WTC11 (cell line): ENCODE results near the gene TFDP1. TPM values are rescaled to one million over a fixed set of nuclear protein-coding genes. Genes with fewer than 3 reads are reported as not detected.

Experiments
- ATAC-seq: fragments of 200-7000 bp; cut with Tn5 transposase; 2 replicates; pipeline ENCODE4 v1.10.0; 2021; ENCODE audit warnings: mild to moderate bottlenecking, moderate library complexity
- CTCF ChIA-PET: fragments of 300-600 bp; sonication (Branson Sonifier 250); formaldehyde crosslinking; loops from one replicate; lab custom pipeline; 2021; ENCODE audit warnings: antibody characterized with exemption; lab: Charles Lee
- POLR2A ChIA-PET: fragments of 350-600 bp; sonication (Branson Sonifier 250); formaldehyde crosslinking; loops from one replicate; lab custom pipeline; 2021; ENCODE audit warnings: antibody characterized with exemption; lab: Charles Lee
- DNase-seq: peaks from one replicate; pipeline ENCODE4 v3.0.0; 2021; ENCODE audit warnings: low spot score
- H3K27ac Mint-ChIP-seq: 2 replicates; pipeline ENCODE4 v1.8.0; 2021; ENCODE audit warnings: mixed read lengths
- H3K27me3 Mint-ChIP-seq: 2 replicates; pipeline ENCODE4 v1.8.0; 2021; ENCODE audit warnings: low read depth, mild to moderate bottlenecking, moderate library complexity, mixed read lengths
- H3K36me3 Mint-ChIP-seq: 2 replicates; pipeline ENCODE4 v1.8.0; 2021; ENCODE audit warnings: mixed read lengths
- H3K4me1 Mint-ChIP-seq: 2 replicates; pipeline ENCODE4 v1.8.0; 2022; ENCODE audit warnings: mixed read lengths
- H3K4me3 Mint-ChIP-seq: 2 replicates; pipeline ENCODE4 v1.8.0; 2021; ENCODE audit warnings: mild to moderate bottlenecking, moderate library complexity, mixed read lengths
- H3K9me3 Mint-ChIP-seq: 2 replicates; pipeline ENCODE4 v1.8.0; 2021; ENCODE audit warnings: mixed read lengths
- CBFB ChIP-seq: sonication (generic); formaldehyde crosslinking; IDR thresholded peaks from 2 replicates; pipeline ENCODE4 v1.8.1; 2022; ENCODE audit warnings: mild to moderate bottlenecking, low read depth, missing genetic modification reagents
- ESRRA ChIP-seq: sonication (generic); formaldehyde crosslinking; IDR thresholded peaks from 2 replicates; pipeline ENCODE4 v1.8.1; 2022; ENCODE audit warnings: mild to moderate bottlenecking, missing genetic modification reagents, borderline replicate concordance
- NFYB ChIP-seq: sonication (generic); formaldehyde crosslinking; conservative IDR thresholded peaks from 2 replicates; pipeline ENCODE4 v1.8.0; 2022; ENCODE audit warnings: low read depth, missing genetic modification reagents
- SOX15 ChIP-seq: fragments of 250-450 bp; sonication (Bioruptor Pico); IDR thresholded peaks from 2 replicates; pipeline ENCODE4 v1.9.0; 2021; ENCODE audit warnings: mild to moderate bottlenecking
- TCF7 ChIP-seq: sonication (generic); formaldehyde crosslinking; IDR thresholded peaks from 2 replicates; pipeline ENCODE4 v1.8.0; 2022; ENCODE audit warnings: mild to moderate bottlenecking, low read depth, missing genetic modification reagents, moderate library complexity
- TP53 ChIP-seq: sonication (generic); formaldehyde crosslinking; IDR thresholded peaks from 2 replicates; pipeline ENCODE4 v1.8.1; 2023; ENCODE audit warnings: mild to moderate bottlenecking, missing genetic modification reagents
- ZBTB21 ChIP-seq: sonication (generic); formaldehyde crosslinking; IDR thresholded peaks from 2 replicates; pipeline ENCODE4 v1.8.1; 2023; ENCODE audit warnings: mild to moderate bottlenecking, missing genetic modification reagents, borderline replicate concordance
- ZNF138 ChIP-seq: sonication (generic); formaldehyde crosslinking; conservative IDR thresholded peaks from 2 replicates; pipeline ENCODE4 v1.8.1; 2022; ENCODE audit warnings: mild to moderate bottlenecking, moderate library complexity, missing genetic modification reagents
- ZNF317 ChIP-seq: sonication (generic); formaldehyde crosslinking; IDR thresholded peaks from 2 replicates; pipeline ENCODE4 v1.8.1; 2023; ENCODE audit warnings: low read depth, mild to moderate bottlenecking, moderate library complexity, missing genetic modification reagents, borderline replicate concordance
- ZNF396 ChIP-seq: fragments of 250-450 bp; sonication (Bioruptor Pico); IDR thresholded peaks from 2 replicates; pipeline ENCODE4 v1.8.0; 2021; ENCODE audit warnings: mild to moderate bottlenecking, moderate library complexity, borderline replicate concordance
- total RNA-seq: library from RNA; stranded (reverse); gene quantifications from 3 replicates; pipeline ENCODE4 v1.2.3, GENCODE V29; 2021
- TF ChIP-seq, protein P1 (sequence below): sonication (generic); formaldehyde crosslinking; IDR thresholded peaks from 2 replicates; pipeline ENCODE4 v1.8.1; 2022; ENCODE audit warnings: low read depth, mild to moderate bottlenecking, moderate library complexity, missing genetic modification reagents, borderline replicate concordance
- TF ChIP-seq, protein P2 (sequence below): sonication (generic); formaldehyde crosslinking; IDR thresholded peaks from 2 replicates; pipeline ENCODE4 v1.8.0; 2022; ENCODE audit warnings: mild to moderate bottlenecking, missing genetic modification reagents
- TF ChIP-seq, protein P3 (sequence below): fragments of 250-450 bp; sonication (Bioruptor Pico); IDR thresholded peaks from 2 replicates; pipeline ENCODE4 v1.8.0; 2021; ENCODE audit warnings: mild to moderate bottlenecking
- TF ChIP-seq, protein P4 (sequence below): sonication (generic); formaldehyde crosslinking; IDR thresholded peaks from 2 replicates; pipeline ENCODE4 v1.8.1; 2023; ENCODE audit warnings: mild to moderate bottlenecking, missing genetic modification reagents
- TF ChIP-seq, protein P5 (sequence below): sonication (generic); formaldehyde crosslinking; IDR thresholded peaks from 2 replicates; pipeline ENCODE4 v1.8.0; 2022; ENCODE audit warnings: missing genetic modification reagents
- TF ChIP-seq, protein P6 (sequence below): sonication (generic); formaldehyde crosslinking; IDR thresholded peaks from 2 replicates; pipeline ENCODE4 v1.8.1; 2022; ENCODE audit warnings: low read depth, missing genetic modification reagents, borderline replicate concordance

Gene TFDP1
- total RNA-seq, 1 experiment from 2014 or later: 61.2 TPM

DNA sequence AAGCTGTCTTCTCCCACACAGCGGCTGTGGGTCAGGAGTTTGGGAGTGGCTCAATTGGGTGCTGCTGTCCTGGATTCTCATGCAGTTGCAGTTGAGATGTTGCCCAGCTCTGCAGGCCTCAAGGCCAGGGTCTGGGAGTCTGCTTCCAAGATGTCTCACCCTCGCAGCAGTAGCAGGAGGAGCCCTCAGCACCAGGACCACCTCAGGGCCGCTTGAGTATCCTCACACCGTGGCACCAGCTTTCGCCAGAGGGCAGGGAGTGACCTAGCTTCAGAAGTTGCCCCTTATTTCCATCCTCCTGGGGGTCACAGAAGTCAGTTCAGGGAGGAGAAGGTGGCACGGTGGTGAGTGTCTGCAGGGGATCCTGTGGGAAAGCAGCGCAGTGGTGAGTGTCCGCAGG, 20.9 kb downstream of the TFDP1 start (continued):
- TF ChIP-seq, protein P1, sequence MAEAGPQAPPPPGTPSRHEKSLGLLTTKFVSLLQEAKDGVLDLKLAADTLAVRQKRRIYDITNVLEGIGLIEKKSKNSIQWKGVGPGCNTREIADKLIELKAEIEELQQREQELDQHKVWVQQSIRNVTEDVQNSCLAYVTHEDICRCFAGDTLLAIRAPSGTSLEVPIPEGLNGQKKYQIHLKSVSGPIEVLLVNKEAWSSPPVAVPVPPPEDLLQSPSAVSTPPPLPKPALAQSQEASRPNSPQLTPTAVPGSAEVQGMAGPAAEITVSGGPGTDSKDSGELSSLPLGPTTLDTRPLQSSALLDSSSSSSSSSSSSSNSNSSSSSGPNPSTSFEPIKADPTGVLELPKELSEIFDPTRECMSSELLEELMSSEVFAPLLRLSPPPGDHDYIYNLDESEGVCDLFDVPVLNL (CRISPR knock-in tag): no peak
- no peak for TF ChIP-seq ZNF317 (CRISPR knock-in tag)
- no peak for TF ChIP-seq CBFB (CRISPR knock-in tag)
- TF ChIP-seq, protein P2, sequence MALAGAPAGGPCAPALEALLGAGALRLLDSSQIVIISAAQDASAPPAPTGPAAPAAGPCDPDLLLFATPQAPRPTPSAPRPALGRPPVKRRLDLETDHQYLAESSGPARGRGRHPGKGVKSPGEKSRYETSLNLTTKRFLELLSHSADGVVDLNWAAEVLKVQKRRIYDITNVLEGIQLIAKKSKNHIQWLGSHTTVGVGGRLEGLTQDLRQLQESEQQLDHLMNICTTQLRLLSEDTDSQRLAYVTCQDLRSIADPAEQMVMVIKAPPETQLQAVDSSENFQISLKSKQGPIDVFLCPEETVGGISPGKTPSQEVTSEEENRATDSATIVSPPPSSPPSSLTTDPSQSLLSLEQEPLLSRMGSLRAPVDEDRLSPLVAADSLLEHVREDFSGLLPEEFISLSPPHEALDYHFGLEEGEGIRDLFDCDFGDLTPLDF (CRISPR knock-in tag): no peak
- TF ChIP-seq, protein P3, sequence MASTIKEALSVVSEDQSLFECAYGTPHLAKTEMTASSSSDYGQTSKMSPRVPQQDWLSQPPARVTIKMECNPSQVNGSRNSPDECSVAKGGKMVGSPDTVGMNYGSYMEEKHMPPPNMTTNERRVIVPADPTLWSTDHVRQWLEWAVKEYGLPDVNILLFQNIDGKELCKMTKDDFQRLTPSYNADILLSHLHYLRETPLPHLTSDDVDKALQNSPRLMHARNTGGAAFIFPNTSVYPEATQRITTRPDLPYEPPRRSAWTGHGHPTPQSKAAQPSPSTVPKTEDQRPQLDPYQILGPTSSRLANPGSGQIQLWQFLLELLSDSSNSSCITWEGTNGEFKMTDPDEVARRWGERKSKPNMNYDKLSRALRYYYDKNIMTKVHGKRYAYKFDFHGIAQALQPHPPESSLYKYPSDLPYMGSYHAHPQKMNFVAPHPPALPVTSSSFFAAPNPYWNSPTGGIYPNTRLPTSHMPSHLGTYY (CRISPR knock-in tag): no peak
- TF ChIP-seq, protein P4, sequence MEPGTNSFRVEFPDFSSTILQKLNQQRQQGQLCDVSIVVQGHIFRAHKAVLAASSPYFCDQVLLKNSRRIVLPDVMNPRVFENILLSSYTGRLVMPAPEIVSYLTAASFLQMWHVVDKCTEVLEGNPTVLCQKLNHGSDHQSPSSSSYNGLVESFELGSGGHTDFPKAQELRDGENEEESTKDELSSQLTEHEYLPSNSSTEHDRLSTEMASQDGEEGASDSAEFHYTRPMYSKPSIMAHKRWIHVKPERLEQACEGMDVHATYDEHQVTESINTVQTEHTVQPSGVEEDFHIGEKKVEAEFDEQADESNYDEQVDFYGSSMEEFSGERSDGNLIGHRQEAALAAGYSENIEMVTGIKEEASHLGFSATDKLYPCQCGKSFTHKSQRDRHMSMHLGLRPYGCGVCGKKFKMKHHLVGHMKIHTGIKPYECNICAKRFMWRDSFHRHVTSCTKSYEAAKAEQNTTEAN: no peak
- TF ChIP-seq ZBTB21 (CRISPR knock-in tag): no peak

DNA sequence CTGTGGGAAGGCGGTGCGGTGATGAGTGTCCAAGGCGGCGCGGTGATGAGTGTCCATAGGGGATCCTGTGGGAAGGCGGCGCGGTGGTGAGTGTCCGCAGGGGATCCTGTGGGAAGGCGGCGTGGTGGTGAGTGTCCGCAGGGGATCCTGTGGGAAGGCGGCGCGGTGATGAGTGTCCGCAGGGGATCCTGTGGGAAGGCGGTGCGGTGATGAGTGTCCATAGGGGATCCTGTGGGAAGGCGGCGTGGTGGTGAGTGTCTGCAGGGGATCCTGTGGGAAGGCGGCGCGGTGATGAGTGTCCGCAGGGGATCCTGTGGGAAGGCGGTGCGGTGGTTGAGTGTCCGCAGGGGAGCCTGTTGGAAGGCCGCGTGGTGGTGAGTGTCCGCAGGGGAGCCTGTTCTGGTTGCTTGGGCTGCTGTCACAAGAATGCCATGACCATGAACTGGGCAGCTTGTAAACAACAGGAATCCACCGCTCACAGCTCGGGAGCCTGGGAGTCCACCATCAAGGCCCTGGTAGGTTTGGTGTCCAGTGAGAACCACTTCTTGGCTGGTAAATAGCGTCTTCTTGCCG, 21.4 kb downstream of the TFDP1 start:
- TF ChIP-seq ZNF138 (CRISPR knock-in tag) (no peak), ZBTB21 (CRISPR knock-in tag) (no peak), ZNF396 (no peak), TP53 (CRISPR knock-in tag) (no peak)
- TF ChIP-seq, protein P5, sequence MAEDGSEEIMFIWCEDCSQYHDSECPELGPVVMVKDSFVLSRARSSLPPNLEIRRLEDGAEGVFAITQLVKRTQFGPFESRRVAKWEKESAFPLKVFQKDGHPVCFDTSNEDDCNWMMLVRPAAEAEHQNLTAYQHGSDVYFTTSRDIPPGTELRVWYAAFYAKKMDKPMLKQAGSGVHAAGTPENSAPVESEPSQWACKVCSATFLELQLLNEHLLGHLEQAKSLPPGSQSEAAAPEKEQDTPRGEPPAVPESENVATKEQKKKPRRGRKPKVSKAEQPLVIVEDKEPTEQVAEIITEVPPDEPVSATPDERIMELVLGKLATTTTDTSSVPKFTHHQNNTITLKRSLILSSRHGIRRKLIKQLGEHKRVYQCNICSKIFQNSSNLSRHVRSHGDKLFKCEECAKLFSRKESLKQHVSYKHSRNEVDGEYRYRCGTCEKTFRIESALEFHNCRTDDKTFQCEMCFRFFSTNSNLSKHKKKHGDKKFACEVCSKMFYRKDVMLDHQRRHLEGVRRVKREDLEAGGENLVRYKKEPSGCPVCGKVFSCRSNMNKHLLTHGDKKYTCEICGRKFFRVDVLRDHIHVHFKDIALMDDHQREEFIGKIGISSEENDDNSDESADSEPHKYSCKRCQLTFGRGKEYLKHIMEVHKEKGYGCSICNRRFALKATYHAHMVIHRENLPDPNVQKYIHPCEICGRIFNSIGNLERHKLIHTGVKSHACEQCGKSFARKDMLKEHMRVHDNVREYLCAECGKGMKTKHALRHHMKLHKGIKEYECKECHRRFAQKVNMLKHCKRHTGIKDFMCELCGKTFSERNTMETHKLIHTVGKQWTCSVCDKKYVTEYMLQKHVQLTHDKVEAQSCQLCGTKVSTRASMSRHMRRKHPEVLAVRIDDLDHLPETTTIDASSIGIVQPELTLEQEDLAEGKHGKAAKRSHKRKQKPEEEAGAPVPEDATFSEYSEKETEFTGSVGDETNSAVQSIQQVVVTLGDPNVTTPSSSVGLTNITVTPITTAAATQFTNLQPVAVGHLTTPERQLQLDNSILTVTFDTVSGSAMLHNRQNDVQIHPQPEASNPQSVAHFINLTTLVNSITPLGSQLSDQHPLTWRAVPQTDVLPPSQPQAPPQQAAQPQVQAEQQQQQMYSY: no peak
- peaks cover 11% of the 10 kb centered on the region for H3K4me1 Mint-ChIP-seq
- ATAC-seq: no peak
- no peak for DNase-seq
- POLR2A ChIA-PET: no interaction called here
- CTCF ChIA-PET: no interaction called here
- no peaks in the 10 kb centered on the region for H3K9me3 Mint-ChIP-seq
- peak overlapping the region; percentile 79; the same call in 1 of the 2 replicates for H3K27ac Mint-ChIP-seq
- peaks cover 6% of the 10 kb centered on the region for H3K36me3 Mint-ChIP-seq
- H3K27me3 Mint-ChIP-seq: no peaks in the 10 kb centered on the region
- H3K4me3 Mint-ChIP-seq: no peak overlapping the region

DNA sequence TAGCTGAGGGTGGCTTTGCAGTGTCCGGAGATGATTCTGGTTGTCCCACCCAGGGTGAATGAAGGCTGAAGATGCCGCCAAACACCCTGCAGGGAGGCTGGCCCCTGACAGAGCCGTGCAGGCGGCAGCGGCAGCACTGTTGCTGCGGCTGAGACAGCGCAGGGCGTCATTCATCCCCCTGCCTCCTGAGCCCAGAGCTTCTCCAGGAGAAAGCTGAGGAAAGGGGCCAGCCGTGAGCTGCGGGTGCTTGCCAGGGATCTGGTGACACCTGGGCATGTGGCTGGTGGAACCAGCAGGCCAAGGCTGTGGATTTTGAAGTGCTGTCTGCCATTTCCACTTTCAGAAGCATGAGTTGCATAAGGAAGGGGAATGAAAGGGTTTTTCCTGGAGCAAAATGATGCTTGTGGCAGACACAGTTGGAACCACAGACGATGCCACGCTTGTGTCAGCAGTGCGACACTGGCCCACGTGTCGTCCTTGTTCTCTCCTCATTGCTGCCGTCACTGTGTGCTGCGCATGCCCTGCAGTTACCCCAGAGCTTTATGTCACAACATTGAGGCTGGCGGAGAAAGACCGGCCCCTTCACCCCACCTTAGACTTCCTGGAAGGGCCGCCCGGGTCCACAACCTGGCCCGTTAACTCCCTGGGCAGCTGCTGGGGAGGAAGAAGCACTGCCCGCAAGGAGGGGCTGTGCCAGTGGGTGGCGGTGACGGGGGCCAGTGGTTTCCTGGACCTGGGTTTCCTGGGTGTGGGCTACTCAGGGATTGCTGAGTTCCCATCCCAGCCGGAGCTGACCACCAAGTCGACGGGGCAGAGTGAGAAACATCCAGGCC, 22.7 kb downstream of the TFDP1 start:
- Mint-ChIP-seq H3K27me3 (no peaks in the 10 kb centered on the region), H3K27ac (no peak overlapping the region; the same call in 1 of the 2 replicates), H3K9me3 (no peaks in the 10 kb centered on the region), H3K36me3 (peaks cover 14% of the 10 kb centered on the region), H3K4me3 (no peak overlapping the region), H3K4me1 (peaks cover 3% of the 10 kb centered on the region; the same call in 1 of the 2 replicates)
- CTCF ChIA-PET: no interaction called here
- no peak for DNase-seq
- POLR2A ChIA-PET: no interaction called here
- TF ChIP-seq TCF7: no peak
- TF ChIP-seq TP53 (CRISPR knock-in tag): no peak
- TF ChIP-seq, protein P6, sequence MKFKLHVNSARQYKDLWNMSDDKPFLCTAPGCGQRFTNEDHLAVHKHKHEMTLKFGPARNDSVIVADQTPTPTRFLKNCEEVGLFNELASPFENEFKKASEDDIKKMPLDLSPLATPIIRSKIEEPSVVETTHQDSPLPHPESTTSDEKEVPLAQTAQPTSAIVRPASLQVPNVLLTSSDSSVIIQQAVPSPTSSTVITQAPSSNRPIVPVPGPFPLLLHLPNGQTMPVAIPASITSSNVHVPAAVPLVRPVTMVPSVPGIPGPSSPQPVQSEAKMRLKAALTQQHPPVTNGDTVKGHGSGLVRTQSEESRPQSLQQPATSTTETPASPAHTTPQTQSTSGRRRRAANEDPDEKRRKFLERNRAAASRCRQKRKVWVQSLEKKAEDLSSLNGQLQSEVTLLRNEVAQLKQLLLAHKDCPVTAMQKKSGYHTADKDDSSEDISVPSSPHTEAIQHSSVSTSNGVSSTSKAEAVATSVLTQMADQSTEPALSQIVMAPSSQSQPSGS (CRISPR knock-in tag): no peak
- no peak for TF ChIP-seq ESRRA (CRISPR knock-in tag)
- no peak for TF ChIP-seq SOX15 (CRISPR knock-in tag)
- TF ChIP-seq NFYB (CRISPR knock-in tag): no peak
- no peak for ATAC-seq
